Testis (tissue), 3 donors: ENCODE data around the gene ERF. TPM values are rescaled to one million over a fixed set of nuclear protein-coding genes. Genes with fewer than 3 reads are reported as not detected.

Experiments
- DNase-seq: peaks from one replicate; pipeline ENCODE4 v3.0.0-alpha.2; 2019
- H3K27ac ChIP-seq, 2 donors: fragments of 200-600 bp; sonication (generic); one replicate each; pipeline ENCODE4 v1.5.1; 2019
- H3K27me3 ChIP-seq: fragments of 200-600 bp; sonication (generic); one replicate; pipeline ENCODE4 v1.5.1; 2019
- H3K36me3 ChIP-seq: fragments of 200-600 bp; sonication (generic); one replicate; pipeline ENCODE4 v1.5.1; 2017; ENCODE audit warnings: low read depth; ENCODE audit errors: missing control alignments
- H3K4me1 ChIP-seq: fragments of 200-600 bp; sonication (generic); one replicate; pipeline ENCODE4 v1.5.1; 2019
- H3K4me3 ChIP-seq, 2 donors: fragments of 200-600 bp; sonication (generic); one replicate each; pipeline ENCODE4 v1.5.1; 2017 to 2019
- H3K9me3 ChIP-seq: fragments of 200-600 bp; sonication (generic); one replicate; pipeline ENCODE4 v1.5.1; 2017
- CTCF ChIP-seq, 3 experiments: fragments of 450-650 bp in 2 of 3; fragments of 200-600 bp in 1 of 3; sonication (generic) in 1 of 3; IDR thresholded peaks; one replicate each; pipeline ENCODE4 v1.5.1; 2016 to 2019; ENCODE audit warnings: antibody characterized with exemption in 3 of 3, mild to moderate bottlenecking in 2 of 3, moderate library complexity in 1 of 3
- POLR2A ChIP-seq: fragments of 450-650 bp; IDR thresholded peaks from one replicate; pipeline ENCODE4 v1.6.1; 2017; ENCODE audit warnings: antibody characterized with exemption, mild to moderate bottlenecking, moderate library complexity
- WGBS, 2 donors: methylation state at CpG; one replicate each; pipeline ENCODE4 v1.1.5; 2018; 5-methylcytosine and 5-hydroxymethylcytosine counted together
- intact Hi-C: fragments of 100-400 bp; cut with DNase I; formaldehyde crosslinking; loops from one replicate; pipeline ENCODE4 v1.15.1; 2023; ENCODE audit warnings: low total_unique reads
- polyA plus RNA-seq: library from polyadenylated mRNA; stranded (reverse); fragments of 350-450 nt; fragmentation: Illumina TruSeq; extraction: RNeasy Lipid Tissue Mini Kit (QIAGEN cat#74804); gene quantifications from one replicate; pipeline ENCODE4 v1.2.3, GENCODE V29; 2014; ENCODE audit warnings: low read depth, low replicate concordance; ENCODE audit not compliant: insufficient read depth
- total RNA-seq, 2 donors: library from RNA; depleted of rRNA; stranded (reverse); fragments of >200 nt; gene quantifications; one replicate each; pipeline ENCODE4 v1.2.3, GENCODE V29; 2016

ERF gene
- total and polyA plus RNA-seq, 3 donors from 2014 or later = 59.6 to 120 (median 85.4) TPM

- Histone ChIP-seq H3K9me3 (no peaks in the 10 kb centered on the region), H3K4me1 (peaks cover 44% of the 10 kb centered on the region), H3K4me3 (no peak overlapping the region), H3K27ac (no peak overlapping the region), H3K27me3 (no peaks in the 10 kb centered on the region), H3K36me3 (no peaks in the 10 kb centered on the region)
- TF ChIP-seq CTCF (IDR thresholded peaks at IDR 0.05) (no peak), POLR2A (no peak)
- 85 to 88% methylated on average over 4 of the region's 4 CpGs for WGBS, 2 donors
- no peak for DNase-seq
- intact Hi-C loops = no loop called here
Measured at GRCh38 chr19:42276821-42277220, 21.9 kb upstream of the ERF start.

GRCh38 chr19:42276284-42276683, 21.4 kb upstream of the ERF start:
- H3K36me3 ChIP-seq = no peaks in the 10 kb centered on the region
- intact Hi-C loops = no loop called here
- no peaks in the 10 kb centered on the region for H3K9me3 ChIP-seq
- no peaks in the 10 kb centered on the region for H3K27me3 ChIP-seq
- H3K4me1 ChIP-seq = peaks cover 41% of the 10 kb centered on the region
- H3K27ac ChIP-seq = no peak overlapping the region
- DNase-seq = no peak
- 58 to 65% methylated on average over 3 of the region's 3 CpGs for WGBS, 2 donors
- H3K4me3 ChIP-seq = no peak overlapping the region
- TF ChIP-seq CTCF (IDR thresholded peaks at IDR 0.05) (no peak), POLR2A (no peak)

- no peak for DNase-seq
- 91 to 92% methylated on average over 3 of the region's 3 CpGs for WGBS, 2 donors
- no peak for TF ChIP-seq POLR2A
- no peak for TF ChIP-seq CTCF (IDR thresholded peaks at IDR 0.05)
- intact Hi-C loops = no loop called here
- Histone ChIP-seq H3K27ac (no peak overlapping the region), H3K27me3 (no peaks in the 10 kb centered on the region), H3K9me3 (no peaks in the 10 kb centered on the region), H3K4me3 (no peak overlapping the region), H3K36me3 (no peaks in the 10 kb centered on the region), H3K4me1 (peaks cover 44% of the 10 kb centered on the region)
Measured at GRCh38 chr19:42275517-42275916, 20.6 kb upstream of the ERF start.

- intact Hi-C loops = no loop called here
- DNase-seq = no peak
Measured at GRCh38 chr19:42275103-42275502, 20.2 kb upstream of the ERF start.

More at GRCh38 chr19:42275103-42275502, 20.2 kb upstream of the ERF start:
- no peaks in the 10 kb centered on the region for H3K36me3 ChIP-seq
- peaks cover 48% of the 10 kb centered on the region for H3K4me1 ChIP-seq
- no peak overlapping the region for H3K27ac ChIP-seq
- H3K27me3 ChIP-seq = no peaks in the 10 kb centered on the region
- H3K4me3 ChIP-seq = no peak overlapping the region
- TF ChIP-seq CTCF (IDR thresholded peaks at IDR 0.05) (no peak), POLR2A (no peak)
- WGBS, 2 donors = 75% methylated on average over 7 of the region's 7 CpGs
- H3K9me3 ChIP-seq = no peaks in the 10 kb centered on the region
